H1 (cell line): ENCODE results near the gene NEURL1. TPM values are rescaled to one million over a fixed set of nuclear protein-coding genes. Genes with fewer than 3 reads are reported as not detected.

Source experiments
- CTCF ChIA-PET: fragments of 300-600 bp; sonication (Branson Sonifier 250); formaldehyde crosslinking; loops from one replicate; lab custom pipeline; 2021; ENCODE audit not compliant: partially characterized antibody; lab: Charles Lee
- POLR2A ChIA-PET: fragments of 300-600 bp; sonication (Branson Sonifier 250); formaldehyde crosslinking; loops from one replicate; lab custom pipeline; 2021; ENCODE audit warnings: inconsistent platforms; ENCODE audit not compliant: partially characterized antibody; lab: Charles Lee
- DNase-seq, 2 experiments: peaks; one replicate each; pipeline versions ENCODE4 v3.0.0 to v3.0.0-alpha.2; 2010 to 2022; ENCODE audit warnings: low spot score in 2 of 2, low read depth in 1 of 2, mixed read lengths in 1 of 2
- FAIRE-seq: peaks from 2 replicates; lab custom pipeline; 2011; peaks lifted over from hg19 to GRCh38; lab: Jason Lieb, UNC
- H2AFZ ChIP-seq: 2 replicates; pipeline ENCODE4 v1.8.1; 2012; ENCODE audit warnings: low read length, inconsistent platforms
- H2AK5ac ChIP-seq: 2 replicates; pipeline ENCODE4 v1.6.1; 2013; ENCODE audit warnings: low read depth, low read length
- H2BK120ac ChIP-seq: replicated peaks from 2 replicates; pipeline ENCODE3; 2013; ENCODE audit warnings: low read depth, low read length, inconsistent platforms
- H2BK12ac ChIP-seq: 2 replicates; pipeline ENCODE4 v1.6.1; 2013; ENCODE audit warnings: low read depth, low read length
- H2BK15ac ChIP-seq: 2 replicates; pipeline ENCODE4 v1.6.1; 2013; ENCODE audit warnings: low read length
- H2BK20ac ChIP-seq: 2 replicates; pipeline ENCODE4 v1.6.1; 2013; ENCODE audit warnings: low read length
- H2BK5ac ChIP-seq: 2 replicates; pipeline ENCODE4 v1.6.1; 2013; ENCODE audit warnings: low read depth, low read length
- H3K14ac ChIP-seq: 2 replicates; pipeline ENCODE4 v1.6.1; 2013; ENCODE audit warnings: inconsistent platforms; ENCODE audit not compliant: insufficient read length
- H3K18ac ChIP-seq: 2 replicates; pipeline ENCODE4 v1.6.1; 2013; ENCODE audit warnings: low read length; ENCODE audit errors: extremely low read depth
- H3K23ac ChIP-seq: 2 replicates; pipeline ENCODE4 v1.6.1; 2013; ENCODE audit warnings: inconsistent platforms; ENCODE audit not compliant: insufficient read length
- H3K23me2 ChIP-seq: 2 replicates; pipeline ENCODE4 v1.6.1; 2013; ENCODE audit warnings: low read depth, low read length
- H3K27ac ChIP-seq: 2 replicates; pipeline ENCODE4 v1.6.1; 2011; ENCODE audit warnings: low read depth, low read length, inconsistent platforms
- H3K27me3 ChIP-seq, 4 experiments: replicated peaks in 1 of 4; 1 replicate in 1 of 4; 2 replicates in 3 of 4; pipeline versions ENCODE4 v1.6.1 to v1.8.1; 2011 to 2013; ENCODE audit warnings: low read length in 3 of 4, mild to moderate bottlenecking in 3 of 4, inconsistent platforms in 2 of 4, mixed read lengths in 2 of 4, moderate library complexity in 1 of 4; ENCODE audit not compliant: control insufficient read depth in 3 of 4, insufficient read depth in 3 of 4; ENCODE audit errors: extremely low read depth in 1 of 4
- H3K36me3 ChIP-seq, 4 experiments: 2 replicates each; pipeline versions ENCODE4 v1.6.1 to v1.8.1; 2011 to 2013; ENCODE audit warnings: mild to moderate bottlenecking in 4 of 4, low read length in 3 of 4, moderate library complexity in 2 of 4, control low read depth in 1 of 4, inconsistent platforms in 1 of 4; ENCODE audit not compliant: insufficient read depth in 4 of 4, control insufficient read depth in 2 of 4
- H3K4ac ChIP-seq: replicated peaks from 2 replicates; pipeline ENCODE3; 2013; ENCODE audit warnings: low read length, low read depth, mixed read lengths, inconsistent platforms; ENCODE audit not compliant: insufficient read length
- H3K4me1 ChIP-seq, 4 experiments: replicated peaks in 1 of 4; 1 replicate in 1 of 4; 2 replicates in 3 of 4; pipeline versions ENCODE4 v1.6.1 to v1.8.1; 2011 to 2013; ENCODE audit warnings: low read length in 3 of 4, inconsistent platforms in 2 of 4, mixed read lengths in 1 of 4; ENCODE audit not compliant: insufficient read depth in 4 of 4, control insufficient read depth in 3 of 4
- H3K4me2 ChIP-seq, 2 experiments: 2 replicates each; pipeline versions ENCODE4 v1.6.1 to v1.8.1; 2011 to 2013; ENCODE audit warnings: low read depth in 2 of 2, low read length in 2 of 2, control low read depth in 1 of 2, inconsistent platforms in 1 of 2, mild to moderate bottlenecking in 1 of 2; ENCODE audit not compliant: insufficient read depth in 1 of 2
- H3K4me3 ChIP-seq, 4 experiments: fragments of 200-600, 300-600 bp in 1 of 4; sonication (generic), shearing (Covaris generic), sonication (Bioruptor Twin) in 1 of 4; 2 replicates each; pipeline versions ENCODE4 v1.5.1 to v1.8.1; 2011 to 2016; ENCODE audit warnings: low read length in 4 of 4, low read depth in 3 of 4, control low read depth in 2 of 4, inconsistent platforms in 2 of 4, mild to moderate bottlenecking in 2 of 4, mixed read lengths in 1 of 4, moderate library complexity in 1 of 4; ENCODE audit not compliant: insufficient read depth in 2 of 4; ENCODE audit errors: extremely low read depth in 1 of 4
- H3K56ac ChIP-seq: replicated peaks from 2 replicates; pipeline ENCODE3; 2013; ENCODE audit warnings: low read depth, mild to moderate bottlenecking, mixed read lengths, low read length, inconsistent platforms; ENCODE audit not compliant: insufficient read length
- H3K79me1 ChIP-seq: 2 replicates; pipeline ENCODE4 v1.6.1; 2013; ENCODE audit warnings: low read depth, low read length, control low read depth
- H3K79me2 ChIP-seq, 2 experiments: 2 replicates each; pipeline versions ENCODE4 v1.6.1 to v1.8.1; 2012 to 2013; ENCODE audit warnings: low read length in 2 of 2, mild to moderate bottlenecking in 2 of 2, inconsistent platforms in 1 of 2; ENCODE audit not compliant: insufficient read depth in 2 of 2, control insufficient read depth in 1 of 2
- H3K9ac ChIP-seq, 4 experiments: replicated peaks in 1 of 4; 1 replicate in 1 of 4; 2 replicates in 3 of 4; pipeline versions ENCODE4 v1.6.1 to v1.8.1; 2011 to 2013; ENCODE audit warnings: low read depth in 3 of 4, low read length in 3 of 4, control low read depth in 2 of 4, mild to moderate bottlenecking in 2 of 4, moderate library complexity in 2 of 4, inconsistent platforms in 1 of 4; ENCODE audit errors: extremely low read depth in 1 of 4
- H3K9me3 ChIP-seq, 2 experiments: 2 replicates each; pipeline versions ENCODE4 v1.6.1 to v1.8.1; 2012 to 2013; ENCODE audit warnings: mild to moderate bottlenecking in 2 of 2, moderate library complexity in 2 of 2, control low read depth in 1 of 2, inconsistent platforms in 1 of 2, low read depth in 1 of 2, low read length in 1 of 2, mixed read lengths in 1 of 2; ENCODE audit not compliant: insufficient read depth in 2 of 2
- H4K20me1 ChIP-seq, 2 experiments: replicated peaks in 1 of 2; 2 replicates each; pipeline versions ENCODE3 to v1.8.1; 2011 to 2013; ENCODE audit warnings: inconsistent platforms in 2 of 2, low read length in 2 of 2, mild to moderate bottlenecking in 1 of 2; ENCODE audit not compliant: insufficient read depth in 2 of 2, control insufficient read depth in 1 of 2
- H4K5ac ChIP-seq: 2 replicates; pipeline ENCODE4 v1.6.1; 2013; ENCODE audit warnings: low read length, low read depth, mixed read lengths, inconsistent platforms; ENCODE audit not compliant: insufficient read length
- H4K8ac ChIP-seq: 2 replicates; pipeline ENCODE4 v1.8.0; 2013; ENCODE audit warnings: mild to moderate bottlenecking, moderate library complexity, low read length, inconsistent platforms; ENCODE audit not compliant: insufficient read depth; ENCODE audit errors: extremely low read depth
- H4K91ac ChIP-seq: replicated peaks from 2 replicates; pipeline ENCODE3; 2013; ENCODE audit warnings: low read length, mixed read lengths, inconsistent platforms; ENCODE audit not compliant: insufficient read length
- EZH2 ChIP-seq: fragments of 200-600 bp; sonication (generic); IDR thresholded peaks from 2 replicates; pipeline ENCODE4 v1.7.1; 2012; ENCODE audit warnings: low read depth, mild to moderate bottlenecking, moderate library complexity, low read length, inconsistent platforms; ENCODE audit not compliant: severe bottlenecking
- POLR2A ChIP-seq, 2 experiments: IDR thresholded peaks; 1 replicate in 1 of 2; 2 replicates in 1 of 2; pipeline ENCODE4 v1.6.1; 2011; ENCODE audit warnings: low read depth in 2 of 2, low read length in 2 of 2, mild to moderate bottlenecking in 2 of 2; ENCODE audit errors: control extremely low read depth in 1 of 2
- SP2 ChIP-seq: IDR thresholded peaks from 2 replicates; pipeline ENCODE4 v1.6.1; 2012; ENCODE audit warnings: mild to moderate bottlenecking, low read length, inconsistent platforms
- SUZ12 ChIP-seq: fragments of 200-600 bp; sonication (generic); IDR thresholded peaks from 2 replicates; pipeline ENCODE4 v1.6.1; 2012; ENCODE audit warnings: mild to moderate bottlenecking, inconsistent platforms, low read length, moderate library complexity, mixed read lengths
- YY1 ChIP-seq: IDR thresholded peaks from 2 replicates; pipeline ENCODE4 v1.6.1; 2011; ENCODE audit warnings: low read depth, mild to moderate bottlenecking, low read length
- WGBS, 2 experiments: shearing (Covaris generic) in 1 of 2; methylation state at CpG; one replicate each; pipeline versions ENCODE4 v1.1.6 to v1.1.7; 2013 to 2015; ENCODE audit warnings: low lambda C conversion rate in 2 of 2, mixed read lengths in 2 of 2, inconsistent platforms in 1 of 2, low coverage in 1 of 2, missing lambda C conversion rate in 1 of 2; ENCODE audit not compliant: insufficient replicate concordance in 2 of 2, insufficient coverage in 1 of 2, insufficient read length in 1 of 2; ENCODE audit errors: extremely low coverage in 1 of 2, missing lambda C conversion rate in 1 of 2; 5-methylcytosine and 5-hydroxymethylcytosine counted together
- polyA plus RNA-seq, 7 experiments: library from polyadenylated mRNA; depleted of rRNA in 3 of 7; stranded (reverse) in 5 of 7; unstranded in 2 of 7; fragments of >200 nt in 5 of 7; fragments of 200-250 nt in 2 of 7; gene quantifications; 1 replicate in 5 of 7; 2 replicates in 1 of 7; 4 replicates in 1 of 7; pipeline versions ENCODE4 v1.2.1 to v1.2.3, GENCODE V29; 2011 to 2013; ENCODE audit warnings: missing spikeins in 2 of 7, mixed read lengths in 2 of 7
- total RNA-seq: library from RNA; stranded (reverse); fragmentation: NEBNext Ultra II Directional; extraction: Animal tissue kit (Norgen Biotek cat#: 25700); gene quantifications from 2 replicates; pipeline ENCODE4 v1.2.1, GENCODE V29; 2021

NEURL1 gene
- total and polyA plus RNA-seq, 2 of the 8 experiments (the other 6 are each of a cell fraction or from before 2014, with no cell fraction given), result 0.54 to 0.58 TPM

DNA sequence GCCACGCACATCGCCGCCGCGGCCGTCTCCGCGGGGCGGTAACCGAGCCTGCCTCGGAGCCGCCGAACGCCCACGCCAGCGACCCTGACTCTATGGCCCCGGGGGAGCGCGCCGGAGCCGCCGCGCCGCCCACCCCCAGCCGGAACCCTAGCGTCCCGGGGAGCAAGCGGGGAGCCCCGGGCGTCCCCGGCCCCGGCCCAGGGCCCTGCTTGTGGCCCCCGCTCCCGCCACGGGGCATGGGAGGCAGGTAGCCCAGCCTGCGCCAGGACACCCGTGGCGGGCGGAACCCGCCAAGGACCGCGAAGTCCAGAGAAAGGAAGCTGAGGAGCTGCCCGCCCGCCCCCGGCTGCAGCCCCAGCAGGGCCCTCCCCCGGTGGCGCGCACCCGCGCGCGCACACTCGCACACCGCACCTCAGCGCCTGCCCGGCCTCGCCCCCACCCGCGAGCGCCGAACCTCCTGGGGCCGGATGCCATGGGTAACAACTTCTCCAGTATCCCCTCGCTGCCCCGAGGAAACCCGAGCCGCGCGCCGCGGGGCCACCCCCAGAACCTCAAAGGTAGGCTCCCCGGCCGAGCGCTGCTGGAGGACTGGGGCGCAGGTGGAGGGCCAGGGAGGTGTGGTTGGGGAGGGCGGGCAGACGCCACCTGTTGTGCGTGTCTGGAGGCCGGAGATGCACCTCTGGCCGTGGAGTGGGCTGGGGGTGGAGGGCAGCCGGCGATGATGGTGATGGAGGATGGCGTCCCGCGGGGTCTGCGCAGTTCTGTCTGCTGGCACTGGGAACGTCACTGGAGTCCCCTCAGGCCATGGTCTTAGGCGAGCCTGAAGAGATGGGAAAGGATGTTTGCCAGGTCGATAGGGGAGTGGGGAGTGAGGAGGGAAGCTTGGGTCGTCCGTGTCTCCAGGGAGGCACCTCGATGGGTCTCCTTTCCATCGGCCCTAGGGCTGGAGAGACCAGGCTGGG lies 692 bp downstream of the NEURL1 start:
- Histone ChIP-seq H3K27me3 (peaks cover 8 to 36% (median 28%) of the 10 kb centered on the region in 4 experiments), H2AFZ (no peak overlapping the region), H3K14ac (no peak overlapping the region), H3K79me2 (no peaks in the 10 kb centered on the region), H4K91ac (no peak overlapping the region), H3K4ac (no peak overlapping the region), H3K56ac (no peak overlapping the region), H4K5ac (no peak overlapping the region), H2AK5ac (no peak overlapping the region), H3K9me3 (no peaks in the 10 kb centered on the region), H3K9ac (peak overlapping the region in 1 of 4 experiments; percentile 9; a peak in 1 of 7 replicates), H2BK5ac (no peak overlapping the region), H3K36me3 (no peaks in the 10 kb centered on the region), H3K79me1 (no peaks in the 10 kb centered on the region), H2BK15ac (no peak overlapping the region), H3K23ac (no peak overlapping the region), H3K4me1 (peaks cover 0 to 4% (median 3%) of the 10 kb centered on the region in 4 experiments; a peak in 5 of 7 replicates), H2BK20ac (no peak overlapping the region), H3K4me3 (peak overlapping the region; percentile 25 to 71 (median 45)), H4K20me1 (no peaks in the 10 kb centered on the region), H2BK12ac (no peak overlapping the region), H3K18ac (no peak overlapping the region; the same call in 1 of the 2 replicates), H4K8ac (no peak overlapping the region), H3K27ac (no peak overlapping the region), H2BK120ac (no peak overlapping the region), H3K23me2 (peaks cover 11% of the 10 kb centered on the region), H3K4me2 (peak overlapping the region; percentile 60 to 99)
- FAIRE-seq (no peak), DNase-seq (peak in 1 of 2 experiments; percentile 65)
- ChIA-PET CTCF (interaction anchor here (0.7 to 4.6 kb wide), 7 partner anchors 9 to 70 kb away, joined by 3 to 24 read pairs (median 5); no protein-coding TSS in a partner anchor), POLR2A (interaction anchor here (1.0 to 1.5 kb wide), 2 partner anchors 18 to 98 kb away, joined by 3 to 5 read pairs; partner anchors contain the start of genes ATP5MK and PDCD11)
- 7% methylated on average over 36 of the region's 92 CpGs; no CpG with 5 or more reads in 1 of the 2 experiments for WGBS, 2 experiments
- TF ChIP-seq SUZ12, result no peak; the same call in 1 of the 2 replicates
- TF ChIP-seq SP2, result no peak
- peak; percentile 32 for TF ChIP-seq EZH2
- TF ChIP-seq POLR2A (IDR thresholded peaks at IDR 0.05; ENCODE audit: control extremely low read depth in 1 of 2, low read depth in 2 of 2, low read length in 2 of 2), result no peak
- TF ChIP-seq YY1, result no peak
